CD4-positive, alpha-beta T cell treated with Interleukin-15 for 1 hour (primary cell): ENCODE results near the gene HAUS2.
A peak's percentile ranks its signal among the peaks of the same experiment; 100 is the strongest.
"Not testable (repeated sequence)": the region's sequence is repeated elsewhere in the genome, so short reads cannot be mapped to it uniquely, and the experiment has no call there.

ENCODE experiments used
- DNase-seq: peaks from one replicate; pipeline ENCODE4 v3.0.0-alpha.2; 2020

The HAUS2 gene

DNA sequence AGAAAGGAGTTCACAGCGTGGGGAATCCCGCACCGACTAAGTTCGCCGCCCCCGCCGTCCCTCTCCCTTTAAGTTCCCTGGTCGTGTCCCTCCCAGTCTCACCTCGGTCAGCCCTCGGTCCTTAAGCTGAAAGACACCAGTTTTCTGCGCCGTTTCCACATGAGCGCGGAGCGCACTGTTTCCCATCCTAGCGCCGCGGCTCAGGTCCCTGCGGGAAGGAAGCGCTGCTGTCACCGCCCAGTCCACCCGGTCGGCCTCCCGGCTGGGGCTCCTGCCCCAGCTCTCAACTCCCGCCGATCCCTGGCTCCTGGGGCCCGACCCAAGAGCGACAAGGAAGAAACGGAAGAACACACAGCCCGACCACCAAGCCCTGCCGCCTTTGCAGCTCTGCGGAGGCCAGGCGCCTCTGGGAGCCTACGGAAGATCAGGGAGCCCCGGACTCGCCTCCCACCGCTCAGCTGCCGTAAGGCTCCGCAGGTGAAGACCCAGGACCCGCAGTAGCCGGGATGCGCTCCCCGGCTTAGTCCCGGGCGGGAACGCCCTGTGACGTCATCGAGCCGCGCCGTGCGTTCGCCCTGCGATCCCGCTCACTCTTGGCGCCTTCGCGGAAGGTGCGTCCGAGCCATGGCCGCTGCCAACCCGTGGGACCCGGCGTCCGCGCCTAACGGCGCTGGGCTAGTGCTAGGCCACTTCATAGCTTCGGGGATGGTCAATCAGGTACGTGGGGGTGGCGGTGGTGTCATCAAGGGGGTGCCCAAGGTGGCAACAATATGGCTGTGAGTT lies at the start of gene HAUS2, which contains the start of gene LRRC57:
Gene HAUS2, plus strand, starts transcription at position 590 of the 783 bp plus-strand sequence. Its CDS starts 35 bp downstream, at position 625.
Gene LRRC57, minus strand, starts transcription at position 545 of the 783 bp plus-strand sequence. Its CDS starts 359 bp downstream, at position 186.
- DNase-seq, result peak; percentile 83

DNA sequence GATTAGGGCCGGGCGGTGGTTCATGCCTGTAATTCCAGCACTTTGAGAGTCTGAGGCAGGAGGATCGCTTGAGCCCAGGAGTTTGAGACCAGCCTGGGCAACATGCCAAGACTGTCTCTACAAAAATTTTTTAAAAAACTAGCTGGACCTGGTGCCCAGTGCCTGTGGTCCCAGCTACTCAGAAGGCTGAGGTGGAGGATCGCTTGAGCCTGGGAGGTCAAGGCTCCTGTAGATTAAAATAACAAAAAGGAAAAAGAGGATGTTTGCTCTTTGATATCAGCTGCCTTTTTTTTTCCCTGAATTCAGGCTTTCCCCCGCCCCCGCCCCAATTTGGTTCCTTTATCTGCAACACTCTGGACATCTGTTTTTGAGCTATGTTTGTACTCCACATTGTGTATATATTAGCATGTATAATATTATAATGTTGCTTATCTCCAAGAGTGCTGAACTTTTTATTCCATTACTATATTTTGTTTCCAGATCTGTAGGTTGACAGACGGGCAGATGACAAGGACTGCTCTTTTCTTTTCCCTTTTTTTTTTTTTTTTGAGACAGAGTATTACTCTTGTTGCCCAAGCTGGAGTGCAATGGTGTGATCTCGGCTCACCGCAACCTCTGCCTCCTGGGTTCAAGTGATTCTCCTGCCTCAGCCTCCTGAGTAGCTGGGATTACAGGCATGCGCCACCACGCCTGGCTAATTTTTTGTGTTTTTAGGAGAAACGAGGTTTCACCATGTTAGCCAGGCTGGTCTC lies 48.6 kb upstream of the HAUS2 start:
- no peak for DNase-seq

DNA sequence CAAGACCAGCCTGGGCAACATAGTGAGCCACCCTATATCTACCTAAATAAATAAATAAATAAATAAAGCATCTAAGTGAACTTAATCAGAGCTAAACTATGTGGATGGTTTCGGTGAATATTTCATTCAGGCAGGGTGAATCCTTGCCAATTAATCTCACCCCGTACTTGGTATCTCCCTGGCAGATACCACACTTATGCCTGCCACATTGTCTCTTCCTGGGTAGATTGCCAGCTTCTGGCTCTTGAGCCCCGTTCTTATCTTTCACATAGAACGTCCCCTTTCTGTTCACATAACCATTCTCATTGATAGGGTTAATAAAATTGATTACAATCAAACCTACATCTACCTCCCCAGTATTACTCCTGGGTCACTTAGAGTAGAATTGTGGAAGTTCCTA lies 46.2 kb upstream of the HAUS2 start:
- DNase-seq, result no peak

DNA sequence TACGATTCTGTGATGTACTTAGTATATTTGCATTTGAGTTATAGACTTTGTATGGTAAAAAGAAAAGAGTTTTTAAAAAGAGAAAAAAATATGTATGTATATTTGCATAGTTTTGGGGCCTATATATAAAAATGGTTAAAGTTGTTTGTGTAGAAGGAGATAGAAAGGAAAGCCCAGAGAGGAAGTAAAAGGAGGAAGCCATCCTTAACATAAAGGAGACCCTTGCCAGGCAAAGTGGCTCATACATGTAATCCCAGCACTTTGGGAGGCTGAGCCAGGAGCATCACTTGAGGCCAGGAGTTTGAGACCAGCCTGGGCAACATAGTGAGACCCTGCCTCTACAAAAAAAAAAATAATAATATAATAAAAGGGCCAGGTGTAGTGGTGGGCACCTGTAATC lies 44.8 kb upstream of the HAUS2 start:
- DNase-seq, result no peak

DNA sequence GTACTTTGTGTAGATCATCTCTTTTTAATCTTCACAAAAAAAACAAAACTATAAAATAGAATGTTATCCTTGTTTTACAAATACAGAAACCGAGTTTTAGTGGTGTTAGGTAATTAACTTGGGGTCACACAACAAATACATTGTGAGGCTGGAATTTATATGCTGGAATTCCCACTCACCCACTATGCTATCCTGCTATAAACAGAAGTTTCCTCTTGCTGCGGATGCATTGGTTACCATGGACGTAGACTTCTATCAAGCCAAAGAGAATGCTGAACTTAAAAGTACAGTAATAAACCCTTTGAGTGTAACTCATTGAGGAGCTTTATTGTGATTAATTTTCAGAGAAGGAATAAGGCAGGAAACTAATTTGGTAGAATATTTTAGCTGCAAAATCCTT lies 44.0 kb upstream of the HAUS2 start:
- DNase-seq, result no peak

DNA sequence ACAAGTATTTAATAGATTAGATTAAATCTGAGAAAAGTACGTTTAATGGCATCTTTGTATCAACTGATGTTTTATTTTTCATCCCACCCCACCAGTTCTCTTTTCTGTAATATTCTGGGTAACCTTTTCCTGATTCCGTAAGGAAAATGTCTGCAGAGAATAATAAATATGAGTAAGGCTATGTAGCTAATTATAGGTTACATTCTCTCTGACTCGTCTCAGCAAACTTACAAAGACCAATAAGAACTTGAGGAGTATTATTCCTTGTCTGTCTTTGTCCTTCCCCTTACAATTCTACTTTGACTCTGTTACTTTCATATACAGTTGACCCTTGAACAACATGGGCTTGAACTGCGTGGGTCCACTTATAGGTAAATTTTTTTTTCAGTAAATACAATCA lies 41.1 kb upstream of the HAUS2 start:
- no peak for DNase-seq

DNA sequence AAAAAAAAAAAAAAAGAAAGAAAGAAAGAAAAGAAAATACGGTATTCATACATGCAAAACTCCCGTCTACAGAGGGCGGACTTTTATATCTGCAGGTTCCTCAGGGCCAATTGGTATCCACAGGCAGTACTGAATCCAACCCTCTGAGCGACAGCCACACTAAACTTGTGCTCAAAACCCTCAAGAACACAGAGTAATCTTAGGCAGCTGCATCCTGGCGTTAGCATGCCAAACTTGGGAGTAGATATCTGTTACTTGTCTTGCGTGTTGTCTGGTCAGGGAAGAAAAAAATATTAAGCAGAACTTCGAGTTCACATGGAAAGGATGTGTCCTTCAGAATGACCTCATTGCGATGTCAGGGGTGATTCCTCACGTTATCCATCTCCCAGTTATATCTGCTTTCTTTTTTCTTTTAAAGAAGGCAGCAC lies 40.4 kb upstream of the HAUS2 start:
- DNase-seq, result no peak

DNA sequence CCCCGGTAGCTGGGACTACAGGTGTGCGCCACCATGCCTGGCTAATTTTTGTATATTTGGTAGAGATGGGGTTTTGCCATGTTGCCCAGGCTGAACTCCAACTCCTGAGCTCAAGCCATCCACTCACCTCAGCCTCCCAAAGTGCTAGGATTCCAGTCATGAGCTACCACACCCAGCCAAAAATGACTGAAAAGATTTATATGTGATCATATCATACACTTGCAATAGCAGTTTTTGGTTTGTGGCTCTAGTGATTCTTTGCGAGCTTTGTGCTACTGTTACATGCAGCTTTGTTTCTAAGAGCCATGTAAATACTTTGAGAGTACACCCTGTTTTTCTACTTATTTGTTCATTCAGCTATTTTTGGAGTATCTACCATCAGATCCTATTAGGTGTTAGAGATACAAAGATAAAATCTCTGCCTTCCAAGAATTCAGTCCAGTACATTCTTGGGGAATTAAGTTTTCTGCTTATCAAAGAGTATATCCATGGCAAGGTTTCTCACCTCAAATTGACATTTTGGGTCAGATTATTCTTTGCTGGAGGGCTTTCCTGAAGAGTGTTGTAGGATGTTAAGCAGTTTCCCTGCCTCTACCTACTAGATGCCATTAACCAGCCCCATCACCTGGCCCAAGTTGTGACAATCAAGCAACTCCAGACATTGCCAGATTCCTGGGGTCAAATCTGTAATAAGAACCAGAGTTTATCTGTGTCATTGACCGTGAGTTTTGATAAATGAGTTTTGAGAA lies 38.2 kb upstream of the HAUS2 start:
- DNase-seq, result no peak

DNA sequence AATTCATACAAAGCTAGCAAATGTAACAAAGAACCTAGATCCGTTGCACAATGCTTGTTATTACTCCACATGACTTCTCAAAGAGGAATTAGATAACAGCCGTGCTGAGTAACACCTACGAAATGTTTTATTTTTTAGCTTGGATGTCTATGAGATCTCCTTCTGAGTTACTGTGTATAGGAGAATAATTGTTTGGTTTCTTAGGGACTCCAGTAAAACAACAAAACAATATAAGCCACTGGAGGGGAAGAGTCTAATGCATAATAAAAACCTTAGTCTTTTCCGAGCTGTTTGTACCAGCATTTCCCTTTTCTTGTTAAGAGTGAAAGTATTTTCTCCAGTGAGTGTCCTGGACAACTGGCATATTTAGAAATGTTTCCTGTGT lies 37.6 kb upstream of the HAUS2 start:
- DNase-seq, result no peak

DNA sequence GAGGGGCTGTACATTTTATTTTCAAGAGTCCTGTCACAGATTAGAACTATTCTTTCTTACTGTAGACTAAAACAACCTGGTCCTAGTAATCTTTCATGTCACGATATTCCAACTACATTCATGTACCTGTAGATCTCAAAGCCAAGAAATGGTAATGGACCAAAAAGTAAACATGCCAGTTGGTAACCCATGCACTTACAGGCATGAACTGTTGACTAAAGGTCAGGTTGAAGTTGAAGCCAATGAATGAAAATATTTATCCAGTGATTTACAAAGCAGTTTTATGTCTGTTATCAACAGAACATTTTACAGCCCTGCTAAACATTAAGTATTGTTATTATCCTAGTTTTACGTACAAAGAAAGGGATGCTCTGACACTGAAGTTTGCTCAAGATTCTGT lies 25.3 kb upstream of the HAUS2 start:
- DNase-seq, result no peak

DNA sequence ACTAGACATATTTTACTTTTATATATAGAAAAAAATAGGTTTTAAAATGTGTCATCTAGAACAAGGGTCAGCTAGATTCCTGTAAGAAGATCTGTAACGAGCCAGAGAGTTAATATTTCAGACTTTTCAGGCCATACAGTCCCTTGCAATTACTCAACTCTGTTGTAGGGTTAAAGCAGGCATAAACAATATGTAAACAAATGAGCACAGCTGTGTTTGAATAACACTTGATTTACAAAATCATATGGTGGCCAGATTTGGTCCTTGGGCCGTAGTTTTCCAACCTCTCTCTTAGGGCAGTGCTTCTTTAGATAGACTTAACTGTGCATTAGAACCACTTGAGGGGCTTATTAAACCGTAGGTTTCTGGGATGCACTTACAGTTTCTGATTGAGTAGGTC lies 19.7 kb upstream of the HAUS2 start:
- DNase-seq, result no peak

DNA sequence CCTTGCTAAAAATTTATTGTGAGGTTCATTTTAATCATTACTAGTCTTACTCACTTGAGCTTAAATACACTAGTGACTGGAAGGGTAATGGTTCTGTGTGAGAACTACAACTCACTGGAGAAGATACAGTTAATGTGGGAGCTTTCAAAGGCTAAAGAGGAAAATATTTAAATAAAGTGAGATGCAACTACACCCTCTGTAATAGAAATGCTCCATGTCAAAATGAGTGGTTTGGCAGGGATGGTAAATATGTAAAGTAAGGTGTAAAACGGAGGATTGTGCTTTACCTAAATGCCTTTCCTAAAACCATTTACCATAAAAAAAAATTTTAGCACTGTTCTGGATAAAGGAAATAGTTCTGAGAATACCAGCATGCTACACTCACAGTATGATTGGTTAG lies 15.4 kb upstream of the HAUS2 start:
- no peak for DNase-seq

DNA sequence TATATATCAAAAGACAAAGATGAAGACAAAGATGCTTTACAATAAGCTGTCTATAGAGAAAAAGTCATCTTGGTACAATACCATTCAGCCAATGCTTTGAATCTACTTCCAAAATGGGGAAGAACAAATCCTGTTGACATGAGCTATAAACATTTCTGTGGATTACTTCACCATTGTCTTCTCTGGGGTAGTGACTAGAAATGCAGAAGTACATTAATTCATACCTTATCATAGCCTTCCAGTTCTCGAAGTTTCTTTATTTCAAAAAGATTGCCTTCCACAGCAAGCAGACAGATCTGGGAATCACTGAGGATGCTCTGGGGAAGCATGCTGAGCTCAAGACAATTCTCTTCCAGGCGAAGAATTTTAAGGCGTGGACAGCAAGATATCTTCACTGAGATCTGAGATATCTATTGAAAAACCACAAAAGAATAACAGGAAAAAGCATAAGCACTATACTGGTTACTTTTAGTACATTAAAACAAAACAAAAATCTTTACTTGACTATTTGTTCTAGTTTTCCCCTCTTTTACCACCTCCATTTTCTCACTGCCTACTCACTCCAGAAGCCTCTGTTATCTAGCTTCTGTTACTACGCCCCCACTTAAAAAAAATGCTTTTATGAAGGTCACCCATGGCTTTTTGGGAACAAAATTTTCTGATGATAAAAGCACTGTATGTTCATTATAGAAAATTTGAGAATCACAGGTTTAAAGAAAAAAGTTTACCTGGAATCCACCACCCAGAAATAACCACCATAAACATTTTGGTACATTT lies 3.6 kb upstream of the HAUS2 start:
- no peak for DNase-seq

DNA sequence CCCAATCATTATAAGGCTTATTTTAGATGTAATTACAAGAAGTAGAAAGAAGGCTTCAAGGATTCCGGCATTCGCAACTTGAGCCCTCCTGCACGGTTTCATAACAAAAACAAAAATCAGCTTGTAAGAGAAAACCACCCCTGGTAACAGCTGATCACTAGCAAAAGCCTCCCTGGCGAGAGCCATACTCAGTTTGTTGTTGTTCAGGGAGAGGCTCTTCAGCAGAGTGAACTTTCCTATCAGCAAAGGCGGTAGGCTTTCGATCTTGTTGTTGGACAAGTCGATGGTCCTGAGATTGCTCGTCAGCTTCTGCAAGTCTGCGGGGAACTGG lies 755 bp upstream of the HAUS2 start:
- DNase-seq, result no peak

DNA sequence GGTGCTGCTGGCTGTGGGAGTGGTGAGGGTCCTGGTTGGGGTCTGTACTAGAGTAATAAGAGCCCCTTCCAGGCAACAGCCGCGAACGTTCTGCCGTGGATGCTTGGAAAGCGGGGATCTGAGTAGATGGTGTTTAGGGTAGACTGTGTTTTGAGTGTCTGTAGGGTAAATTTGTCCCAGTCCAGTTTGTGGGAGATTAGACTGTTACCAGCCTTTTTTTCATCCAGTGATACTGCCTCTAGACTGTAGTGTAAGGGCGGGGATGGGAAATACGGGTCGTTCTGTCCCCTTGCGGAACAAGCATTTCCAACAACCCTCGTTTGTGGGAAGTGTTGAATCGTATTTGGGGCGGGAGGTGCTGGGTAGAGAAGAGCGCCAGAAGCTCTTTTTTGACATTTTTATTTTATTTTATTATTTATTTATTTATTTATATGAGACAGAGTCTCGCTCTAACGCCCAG lies 424 bp downstream of the HAUS2 start:
- DNase-seq, result peak; percentile 20

DNA sequence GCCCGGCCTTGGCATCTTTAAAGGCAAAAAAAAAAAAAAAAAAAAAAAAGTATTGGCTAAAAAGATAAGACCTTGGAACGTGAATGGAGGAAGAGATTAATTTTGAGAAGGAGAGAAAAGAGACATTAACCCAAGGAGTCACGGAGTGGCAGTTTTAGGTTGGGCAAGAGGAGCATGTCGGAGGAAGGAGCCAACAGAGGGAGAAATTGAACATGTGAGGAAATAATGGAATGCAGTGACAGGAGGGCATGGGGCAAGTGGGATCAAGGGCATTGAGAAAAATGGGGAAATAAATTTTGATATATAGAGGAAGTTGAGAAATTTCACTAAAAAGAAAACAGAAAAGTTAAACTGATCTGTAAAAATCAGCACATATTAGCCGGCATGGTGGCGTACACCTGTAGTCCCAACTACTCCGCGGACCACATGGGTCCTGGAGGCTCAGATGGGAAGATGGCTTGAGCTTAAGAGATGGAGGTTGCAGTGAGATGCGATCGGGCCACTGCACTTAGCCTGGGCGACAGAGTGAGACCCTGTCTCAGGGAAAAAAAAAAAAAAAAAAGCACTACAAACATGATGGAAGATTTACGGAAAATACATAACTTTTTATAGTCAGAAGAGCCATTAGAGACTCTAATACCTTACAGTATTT lies 1.2 kb downstream of the HAUS2 start:
- no peak for DNase-seq

DNA sequence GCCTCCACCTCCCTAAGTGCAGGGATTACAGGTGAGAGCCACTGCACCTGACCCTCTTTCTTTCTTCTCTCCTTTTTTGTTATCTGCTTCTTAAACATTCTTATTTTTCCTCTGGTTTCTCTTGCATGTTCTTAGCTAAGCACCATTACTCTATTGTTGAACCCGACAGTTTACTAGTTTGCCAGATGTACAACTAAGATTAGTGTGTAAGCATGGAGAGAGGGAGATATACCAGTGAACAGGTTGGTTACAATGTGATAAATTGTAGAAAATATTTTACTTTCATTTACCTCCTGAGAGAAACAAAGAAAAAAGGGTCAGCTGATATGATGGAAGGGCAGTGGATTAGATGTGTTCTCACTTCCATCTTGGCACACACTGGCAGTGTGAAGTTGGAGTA lies 4.9 kb downstream of the HAUS2 start:
- no peak for DNase-seq

DNA sequence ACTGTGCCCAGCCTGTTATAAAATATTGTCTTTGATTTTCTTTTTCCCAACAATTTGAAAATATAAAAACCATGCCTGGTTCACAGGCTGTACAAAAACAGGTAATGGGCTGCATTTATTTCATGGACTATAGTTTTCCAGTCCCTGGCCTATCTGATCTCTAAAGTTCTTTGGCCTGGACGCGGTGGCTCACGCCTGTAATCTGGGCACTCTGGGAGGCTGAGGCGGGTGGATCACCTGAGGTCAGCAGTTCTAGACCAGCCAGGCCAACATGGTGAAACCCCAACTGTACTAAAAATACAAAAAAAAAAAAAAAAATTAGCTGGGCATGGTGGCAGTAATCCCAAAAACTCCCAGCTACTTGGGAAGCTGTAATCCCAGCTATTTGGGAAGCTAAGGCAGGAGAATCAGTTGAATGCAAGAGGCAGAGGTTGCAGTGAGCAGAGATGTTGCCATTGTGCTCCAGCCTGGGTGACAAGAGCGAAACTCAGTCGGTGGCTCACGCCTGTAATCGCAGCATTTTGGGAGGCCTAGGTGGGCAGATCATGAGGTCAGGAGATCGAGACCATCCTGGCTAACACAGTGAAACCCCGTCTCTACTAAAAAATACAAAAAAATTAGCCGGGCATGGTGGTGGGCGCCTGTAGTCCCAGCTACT lies 8.0 kb downstream of the HAUS2 start:
- not testable (repeated sequence) for DNase-seq

DNA sequence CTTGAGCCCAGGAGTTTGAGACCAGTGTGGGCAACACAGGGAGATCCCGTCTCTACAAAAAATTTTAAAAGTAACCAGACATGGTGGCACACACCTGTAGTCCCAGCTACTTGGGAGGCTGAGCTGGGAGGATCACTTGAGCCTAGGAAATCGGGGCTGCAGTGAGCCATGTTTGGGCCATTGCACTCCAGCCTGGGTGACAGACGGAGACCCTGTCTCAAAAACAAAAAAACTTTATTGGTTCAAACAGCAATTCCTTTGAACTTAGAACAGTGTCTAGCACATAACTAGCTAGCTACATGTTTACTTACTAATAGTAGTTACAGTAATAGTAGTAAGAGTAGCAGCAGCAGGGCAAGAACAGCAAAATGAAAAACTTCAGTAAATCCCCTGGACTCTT lies 10.1 kb downstream of the HAUS2 start:
- no peak for DNase-seq

DNA sequence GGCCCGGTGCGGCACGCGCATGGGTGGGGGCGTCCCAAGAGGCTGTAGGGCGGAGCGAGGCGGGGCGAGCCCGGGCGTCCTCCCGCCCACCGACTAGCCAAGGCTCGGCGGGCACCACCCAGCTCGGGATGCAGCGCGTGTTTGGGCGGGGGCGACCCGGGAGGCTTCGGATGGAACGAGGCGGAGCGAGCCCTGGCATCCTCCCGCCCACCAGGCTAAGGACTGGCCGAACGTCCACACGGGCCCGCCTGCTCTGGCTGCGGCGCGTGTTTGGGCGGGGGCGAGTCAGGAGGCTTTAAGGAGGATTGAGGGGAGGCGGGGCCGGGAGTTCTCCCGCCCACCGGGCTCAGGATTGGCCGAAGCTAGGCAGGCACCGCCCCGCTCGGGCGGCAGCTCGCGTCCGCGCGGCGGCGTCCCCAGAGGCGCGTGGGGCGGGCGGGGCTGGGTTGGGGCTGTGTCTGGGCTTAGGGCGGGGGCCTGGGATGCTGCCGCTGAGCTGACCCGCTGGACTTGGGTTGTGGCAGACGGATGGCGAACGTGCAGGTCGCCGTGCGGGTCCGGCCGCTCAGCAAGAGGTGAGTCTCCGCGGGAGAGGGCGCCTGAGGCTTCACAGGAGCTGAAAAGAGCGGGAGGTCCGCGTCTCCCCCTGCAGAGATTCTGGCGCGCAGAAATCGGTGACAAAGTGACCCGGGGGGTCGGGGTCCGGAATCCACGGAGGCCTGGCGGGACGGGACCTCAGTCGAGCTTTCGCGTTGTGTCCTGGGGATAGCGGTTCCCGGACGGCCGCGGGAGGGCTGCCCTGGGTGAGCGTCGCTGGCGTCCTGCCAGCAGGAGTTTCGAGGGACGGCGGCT lies 26.8 kb downstream of the HAUS2 start, which contains the start of gene STARD9:
Gene STARD9, plus strand, starts transcription at position 419 of the 852 bp plus-strand sequence. Its CDS starts 110 bp downstream, at position 529.
- peak; percentile 95 for DNase-seq
